NCI-H226 (cell line): ENCODE data around the gene RAD51C.
"Not testable (repeated sequence)": the region's sequence is repeated elsewhere in the genome, so short reads cannot be mapped to it uniquely, and the experiment has no call there.

Experiments used
- DNase-seq: peaks from one replicate; pipeline ENCODE4 v3.0.0-alpha.2; 2015

RAD51C gene

GRCh38 chr17:58747674-58748073 is 55.3 kb downstream of the RAD51C start:
- no peak for DNase-seq

- not testable (repeated sequence) for DNase-seq
These were observed 57.2 kb downstream of the RAD51C start for GRCh38 chr17:58749627-58750026.

GRCh38 chr17:58753026-58753425 is 60.6 kb downstream of the RAD51C start:
- no peak for DNase-seq

- DNase-seq = no peak
These were observed 62.8 kb downstream of the RAD51C start for GRCh38 chr17:58755269-58755576.

GRCh38 chr17:58755577-58756245 is 63.3 kb downstream of the RAD51C start, which contains the start of gene PPM1E:
TSS of gene PPM1E (plus strand) at chr17:58755854.
- peak; percentile 12 for DNase-seq

GRCh38 chr17:58756246-58757161 is 64.1 kb downstream of the RAD51C start:
- DNase-seq = no peak

GRCh38 chr17:58757162-58757613 is 64.8 kb downstream of the RAD51C start:
- no peak for DNase-seq

- no peak for DNase-seq
These were observed 66.5 kb downstream of the RAD51C start for GRCh38 chr17:58758890-58759289.

- DNase-seq = no peak
These were observed 67.1 kb downstream of the RAD51C start for GRCh38 chr17:58759522-58759921.

- no peak for DNase-seq
These were observed 67.8 kb downstream of the RAD51C start for GRCh38 chr17:58760248-58760647.

GRCh38 chr17:58763263-58763662 is 70.9 kb downstream of the RAD51C start:
- no peak for DNase-seq

GRCh38 chr17:58764373-58764772 is 72.0 kb downstream of the RAD51C start:
- no peak for DNase-seq

- not testable (repeated sequence) for DNase-seq
These were observed 86.1 kb downstream of the RAD51C start for GRCh38 chr17:58778482-58778881.

- no peak for DNase-seq
These were observed 87.0 kb downstream of the RAD51C start for GRCh38 chr17:58779446-58779845.

- DNase-seq = peak; percentile 32
These were observed 91.0 kb downstream of the RAD51C start for GRCh38 chr17:58783380-58783779.

- no peak for DNase-seq
These were observed 92.7 kb downstream of the RAD51C start for GRCh38 chr17:58785097-58785496.
